H1 (cell line): ENCODE measurements around the gene CCDC183. TPM values are rescaled to one million over a fixed set of nuclear protein-coding genes. Genes with fewer than 3 reads are reported as not detected.

Source experiments
- CTCF ChIA-PET: fragments of 300-600 bp; sonication (Branson Sonifier 250); formaldehyde crosslinking; loops from one replicate; lab custom pipeline; 2021; ENCODE audit not compliant: partially characterized antibody; lab: Charles Lee
- POLR2A ChIA-PET: fragments of 300-600 bp; sonication (Branson Sonifier 250); formaldehyde crosslinking; loops from one replicate; lab custom pipeline; 2021; ENCODE audit warnings: inconsistent platforms; ENCODE audit not compliant: partially characterized antibody; lab: Charles Lee
- DNase-seq, 2 experiments: peaks; one replicate each; pipeline versions ENCODE4 v3.0.0 to v3.0.0-alpha.2; 2010 to 2022; ENCODE audit warnings: low spot score in 2 of 2, low read depth in 1 of 2, mixed read lengths in 1 of 2
- FAIRE-seq: peaks from 2 replicates; lab custom pipeline; 2011; peaks lifted over from hg19 to GRCh38; lab: Jason Lieb, UNC
- H2AFZ ChIP-seq: 2 replicates; pipeline ENCODE4 v1.8.1; 2012; ENCODE audit warnings: low read length, inconsistent platforms
- H2AK5ac ChIP-seq: 2 replicates; pipeline ENCODE4 v1.6.1; 2013; ENCODE audit warnings: low read depth, low read length
- H2BK120ac ChIP-seq: replicated peaks from 2 replicates; pipeline ENCODE3; 2013; ENCODE audit warnings: low read depth, low read length, inconsistent platforms
- H2BK12ac ChIP-seq: 2 replicates; pipeline ENCODE4 v1.6.1; 2013; ENCODE audit warnings: low read depth, low read length
- H2BK15ac ChIP-seq: 2 replicates; pipeline ENCODE4 v1.6.1; 2013; ENCODE audit warnings: low read length
- H2BK20ac ChIP-seq: 2 replicates; pipeline ENCODE4 v1.6.1; 2013; ENCODE audit warnings: low read length
- H2BK5ac ChIP-seq: 2 replicates; pipeline ENCODE4 v1.6.1; 2013; ENCODE audit warnings: low read depth, low read length
- H3K14ac ChIP-seq: 2 replicates; pipeline ENCODE4 v1.6.1; 2013; ENCODE audit warnings: inconsistent platforms; ENCODE audit not compliant: insufficient read length
- H3K18ac ChIP-seq: 2 replicates; pipeline ENCODE4 v1.6.1; 2013; ENCODE audit warnings: low read length; ENCODE audit errors: extremely low read depth
- H3K23ac ChIP-seq: 2 replicates; pipeline ENCODE4 v1.6.1; 2013; ENCODE audit warnings: inconsistent platforms; ENCODE audit not compliant: insufficient read length
- H3K23me2 ChIP-seq: 2 replicates; pipeline ENCODE4 v1.6.1; 2013; ENCODE audit warnings: low read depth, low read length
- H3K27ac ChIP-seq: 2 replicates; pipeline ENCODE4 v1.6.1; 2011; ENCODE audit warnings: low read depth, low read length, inconsistent platforms
- H3K27me3 ChIP-seq, 4 experiments: replicated peaks in 1 of 4; 1 replicate in 1 of 4; 2 replicates in 3 of 4; pipeline versions ENCODE4 v1.6.1 to v1.8.1; 2011 to 2013; ENCODE audit warnings: low read length in 3 of 4, mild to moderate bottlenecking in 3 of 4, inconsistent platforms in 2 of 4, mixed read lengths in 2 of 4, moderate library complexity in 1 of 4; ENCODE audit not compliant: control insufficient read depth in 3 of 4, insufficient read depth in 3 of 4; ENCODE audit errors: extremely low read depth in 1 of 4
- H3K36me3 ChIP-seq, 4 experiments: 2 replicates each; pipeline versions ENCODE4 v1.6.1 to v1.8.1; 2011 to 2013; ENCODE audit warnings: mild to moderate bottlenecking in 4 of 4, low read length in 3 of 4, moderate library complexity in 2 of 4, control low read depth in 1 of 4, inconsistent platforms in 1 of 4; ENCODE audit not compliant: insufficient read depth in 4 of 4, control insufficient read depth in 2 of 4
- H3K4ac ChIP-seq: replicated peaks from 2 replicates; pipeline ENCODE3; 2013; ENCODE audit warnings: low read length, low read depth, mixed read lengths, inconsistent platforms; ENCODE audit not compliant: insufficient read length
- H3K4me1 ChIP-seq, 4 experiments: replicated peaks in 1 of 4; 1 replicate in 1 of 4; 2 replicates in 3 of 4; pipeline versions ENCODE4 v1.6.1 to v1.8.1; 2011 to 2013; ENCODE audit warnings: low read length in 3 of 4, inconsistent platforms in 2 of 4, mixed read lengths in 1 of 4; ENCODE audit not compliant: insufficient read depth in 4 of 4, control insufficient read depth in 3 of 4
- H3K4me2 ChIP-seq, 2 experiments: 2 replicates each; pipeline versions ENCODE4 v1.6.1 to v1.8.1; 2011 to 2013; ENCODE audit warnings: low read depth in 2 of 2, low read length in 2 of 2, control low read depth in 1 of 2, inconsistent platforms in 1 of 2, mild to moderate bottlenecking in 1 of 2; ENCODE audit not compliant: insufficient read depth in 1 of 2
- H3K4me3 ChIP-seq, 4 experiments: fragments of 200-600, 300-600 bp in 1 of 4; sonication (generic), shearing (Covaris generic), sonication (Bioruptor Twin) in 1 of 4; 2 replicates each; pipeline versions ENCODE4 v1.5.1 to v1.8.1; 2011 to 2016; ENCODE audit warnings: low read length in 4 of 4, low read depth in 3 of 4, control low read depth in 2 of 4, inconsistent platforms in 2 of 4, mild to moderate bottlenecking in 2 of 4, mixed read lengths in 1 of 4, moderate library complexity in 1 of 4; ENCODE audit not compliant: insufficient read depth in 2 of 4; ENCODE audit errors: extremely low read depth in 1 of 4
- H3K56ac ChIP-seq: replicated peaks from 2 replicates; pipeline ENCODE3; 2013; ENCODE audit warnings: low read depth, mild to moderate bottlenecking, mixed read lengths, low read length, inconsistent platforms; ENCODE audit not compliant: insufficient read length
- H3K79me1 ChIP-seq: 2 replicates; pipeline ENCODE4 v1.6.1; 2013; ENCODE audit warnings: low read depth, low read length, control low read depth
- H3K79me2 ChIP-seq, 2 experiments: 2 replicates each; pipeline versions ENCODE4 v1.6.1 to v1.8.1; 2012 to 2013; ENCODE audit warnings: low read length in 2 of 2, mild to moderate bottlenecking in 2 of 2, inconsistent platforms in 1 of 2; ENCODE audit not compliant: insufficient read depth in 2 of 2, control insufficient read depth in 1 of 2
- H3K9ac ChIP-seq, 4 experiments: replicated peaks in 1 of 4; 1 replicate in 1 of 4; 2 replicates in 3 of 4; pipeline versions ENCODE4 v1.6.1 to v1.8.1; 2011 to 2013; ENCODE audit warnings: low read depth in 3 of 4, low read length in 3 of 4, control low read depth in 2 of 4, mild to moderate bottlenecking in 2 of 4, moderate library complexity in 2 of 4, inconsistent platforms in 1 of 4; ENCODE audit errors: extremely low read depth in 1 of 4
- H3K9me3 ChIP-seq, 2 experiments: 2 replicates each; pipeline versions ENCODE4 v1.6.1 to v1.8.1; 2012 to 2013; ENCODE audit warnings: mild to moderate bottlenecking in 2 of 2, moderate library complexity in 2 of 2, control low read depth in 1 of 2, inconsistent platforms in 1 of 2, low read depth in 1 of 2, low read length in 1 of 2, mixed read lengths in 1 of 2; ENCODE audit not compliant: insufficient read depth in 2 of 2
- H4K20me1 ChIP-seq, 2 experiments: replicated peaks in 1 of 2; 2 replicates each; pipeline versions ENCODE3 to v1.8.1; 2011 to 2013; ENCODE audit warnings: inconsistent platforms in 2 of 2, low read length in 2 of 2, mild to moderate bottlenecking in 1 of 2; ENCODE audit not compliant: insufficient read depth in 2 of 2, control insufficient read depth in 1 of 2
- H4K5ac ChIP-seq: 2 replicates; pipeline ENCODE4 v1.6.1; 2013; ENCODE audit warnings: low read length, low read depth, mixed read lengths, inconsistent platforms; ENCODE audit not compliant: insufficient read length
- H4K8ac ChIP-seq: 2 replicates; pipeline ENCODE4 v1.8.0; 2013; ENCODE audit warnings: mild to moderate bottlenecking, moderate library complexity, low read length, inconsistent platforms; ENCODE audit not compliant: insufficient read depth; ENCODE audit errors: extremely low read depth
- H4K91ac ChIP-seq: replicated peaks from 2 replicates; pipeline ENCODE3; 2013; ENCODE audit warnings: low read length, mixed read lengths, inconsistent platforms; ENCODE audit not compliant: insufficient read length
- BACH1 ChIP-seq: IDR thresholded peaks from 2 replicates; pipeline ENCODE4 v1.6.1; 2012; ENCODE audit warnings: low read length, improper control_type of control experiment
- CTBP2 ChIP-seq: IDR thresholded peaks from 2 replicates; pipeline ENCODE4 v1.7.0; 2011; ENCODE audit warnings: borderline replicate concordance, mild to moderate bottlenecking, moderate library complexity, mixed read lengths, low read length; ENCODE audit not compliant: insufficient read depth, insufficient read length
- FOSL1 ChIP-seq: IDR thresholded peaks from 2 replicates; pipeline ENCODE4 v1.6.1; 2011; ENCODE audit warnings: mild to moderate bottlenecking, low read depth, low read length, moderate library complexity; ENCODE audit not compliant: insufficient read depth
- HDAC6 ChIP-seq: IDR thresholded peaks from one replicate; pipeline ENCODE4 v1.7.1; 2012; ENCODE audit warnings: low read depth, mild to moderate bottlenecking, inconsistent platforms, low read length, moderate library complexity
- POLR2A ChIP-seq, 2 experiments: IDR thresholded peaks; 1 replicate in 1 of 2; 2 replicates in 1 of 2; pipeline ENCODE4 v1.6.1; 2011; ENCODE audit warnings: low read depth in 2 of 2, low read length in 2 of 2, mild to moderate bottlenecking in 2 of 2; ENCODE audit errors: control extremely low read depth in 1 of 2
- POLR2AphosphoS5 ChIP-seq: IDR thresholded peaks from 2 replicates; pipeline ENCODE4 v1.6.1; 2011; ENCODE audit warnings: low read depth, low read length
- RXRA ChIP-seq: IDR thresholded peaks from 2 replicates; pipeline ENCODE4 v1.6.1; 2011; ENCODE audit warnings: low read depth, mild to moderate bottlenecking, low read length, moderate library complexity; ENCODE audit not compliant: insufficient read depth
- WGBS, 2 experiments: shearing (Covaris generic) in 1 of 2; methylation state at CpG; one replicate each; pipeline versions ENCODE4 v1.1.6 to v1.1.7; 2013 to 2015; ENCODE audit warnings: low lambda C conversion rate in 2 of 2, mixed read lengths in 2 of 2, inconsistent platforms in 1 of 2, low coverage in 1 of 2, missing lambda C conversion rate in 1 of 2; ENCODE audit not compliant: insufficient replicate concordance in 2 of 2, insufficient coverage in 1 of 2, insufficient read length in 1 of 2; ENCODE audit errors: extremely low coverage in 1 of 2, missing lambda C conversion rate in 1 of 2; 5-methylcytosine and 5-hydroxymethylcytosine counted together
- polyA plus RNA-seq, 7 experiments: library from polyadenylated mRNA; depleted of rRNA in 3 of 7; stranded (reverse) in 5 of 7; unstranded in 2 of 7; fragments of >200 nt in 5 of 7; fragments of 200-250 nt in 2 of 7; gene quantifications; 1 replicate in 5 of 7; 2 replicates in 1 of 7; 4 replicates in 1 of 7; pipeline versions ENCODE4 v1.2.1 to v1.2.3, GENCODE V29; 2011 to 2013; ENCODE audit warnings: missing spikeins in 2 of 7, mixed read lengths in 2 of 7
- total RNA-seq: library from RNA; stranded (reverse); fragmentation: NEBNext Ultra II Directional; extraction: Animal tissue kit (Norgen Biotek cat#: 25700); gene quantifications from 2 replicates; pipeline ENCODE4 v1.2.1, GENCODE V29; 2021
- TF ChIP-seq, protein P1 (sequence below): IDR thresholded peaks from 2 replicates; pipeline ENCODE4 v1.6.1; 2012; ENCODE audit warnings: inconsistent platforms

Gene CCDC183
- total and polyA plus RNA-seq, 2 of the 8 experiments (the other 6 are each of a cell fraction or from before 2014, with no cell fraction given): 0.51 to 1.6 TPM

GRCh38 chr9:136851941-136852663 is 56.0 kb downstream of the CCDC183 start, which contains the start of gene MAMDC4:
TSS of gene MAMDC4 (plus strand) at chr9:136852346. CDS start at chr9:136852417, 71 bp downstream.
- Histone ChIP-seq H4K8ac (0 out of 2 replicates have a peak within 1 kb of the TSS, but pooled peaks have one; percentile 74), H2BK20ac (no peak within 1 kb of the TSS), H3K4me1 (peaks cover 0 to 10% (median 3%) of the 10 kb centered on the region in 4 experiments; a peak in 5 of 7 replicates), H3K9ac (no peak within 1 kb of the TSS), H3K79me1 (no peaks in the 10 kb centered on the region; the same call in 1 of the 2 replicates), H2AFZ (no peak within 1 kb of the TSS), H4K91ac (peak within 1 kb of the TSS; percentile 9), H4K5ac (no peak within 1 kb of the TSS), H3K4me2 (no peak within 1 kb of the TSS), H3K4me3 (no peak within 1 kb of the TSS), H2BK12ac (no peak within 1 kb of the TSS), H3K79me2 (no peaks in the 10 kb centered on the region), H2BK120ac (no peak within 1 kb of the TSS), H3K9me3 (no peaks in the 10 kb centered on the region), H3K23ac (no peak within 1 kb of the TSS), H3K27ac (no peak within 1 kb of the TSS), H3K27me3 (no peaks in the 10 kb centered on the region), H2AK5ac (no peak within 1 kb of the TSS), H3K14ac (no peak within 1 kb of the TSS), H3K18ac (no peak within 1 kb of the TSS), H3K56ac (no peak within 1 kb of the TSS), H3K36me3 (peaks cover 0 to 7% (median 3%) of the 10 kb centered on the region in 4 experiments; a peak in 5 of 8 replicates), H3K4ac (no peak within 1 kb of the TSS), H4K20me1 (peaks cover 7 to 12% of the 10 kb centered on the region in 2 experiments), H2BK15ac (no peak within 1 kb of the TSS), H3K23me2 (peaks cover 11% of the 10 kb centered on the region), H2BK5ac (no peak within 1 kb of the TSS)
- WGBS, 2 experiments: 91% methylated on average over 23 of the region's 23 CpGs; no CpG with 5 or more reads in 1 of the 2 experiments
- peak in 1 of 2 experiments; percentile 47 for DNase-seq
- TF ChIP-seq BACH1: no peak
- no peak for TF ChIP-seq RXRA
- 0 out of 2 replicates have a peak, but pooled peaks have one; percentile 45 for TF ChIP-seq POLR2AphosphoS5
- no peak for TF ChIP-seq HDAC6
- no peak for TF ChIP-seq POLR2A (IDR thresholded peaks at IDR 0.05; ENCODE audit: control extremely low read depth in 1 of 2, low read depth in 2 of 2, low read length in 2 of 2)
- TF ChIP-seq CTBP2: no peak
- TF ChIP-seq, protein P1, sequence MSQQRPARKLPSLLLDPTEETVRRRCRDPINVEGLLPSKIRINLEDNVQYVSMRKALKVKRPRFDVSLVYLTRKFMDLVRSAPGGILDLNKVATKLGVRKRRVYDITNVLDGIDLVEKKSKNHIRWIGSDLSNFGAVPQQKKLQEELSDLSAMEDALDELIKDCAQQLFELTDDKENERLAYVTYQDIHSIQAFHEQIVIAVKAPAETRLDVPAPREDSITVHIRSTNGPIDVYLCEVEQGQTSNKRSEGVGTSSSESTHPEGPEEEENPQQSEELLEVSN: no peak
- TF ChIP-seq FOSL1: no peak
- ChIA-PET CTCF (interaction anchor here (0.6 to 1.8 kb wide), 3 partner anchors 9 to 183 kb away, joined by 3 to 6 read pairs (median 3); partner anchors contain the start of genes AJM1 and C8G), POLR2A (interaction anchor here (0.7 to 16.2 kb wide), 8 partner anchors 9 to 86 kb away, joined by 3 to 248 read pairs (median 4); partner anchors contain the start of genes AJM1, EDF1 and TRAF2)
- FAIRE-seq: no peak
